ENCODE results near the gene JPH4. TPM values are rescaled to one million over a fixed set of nuclear protein-coding genes. Genes with fewer than 3 reads are reported as not detected.
"Not testable (repeated sequence)": the region's sequence is repeated elsewhere in the genome, so short reads cannot be mapped to it uniquely, and the experiment has no call there.

Gene JPH4
- total and polyA plus RNA-seq, 2 of the 8 experiments (the other 6 are each of a cell fraction or from before 2014, with no cell fraction given), result 23.9 to 46.7 TPM

DNA sequence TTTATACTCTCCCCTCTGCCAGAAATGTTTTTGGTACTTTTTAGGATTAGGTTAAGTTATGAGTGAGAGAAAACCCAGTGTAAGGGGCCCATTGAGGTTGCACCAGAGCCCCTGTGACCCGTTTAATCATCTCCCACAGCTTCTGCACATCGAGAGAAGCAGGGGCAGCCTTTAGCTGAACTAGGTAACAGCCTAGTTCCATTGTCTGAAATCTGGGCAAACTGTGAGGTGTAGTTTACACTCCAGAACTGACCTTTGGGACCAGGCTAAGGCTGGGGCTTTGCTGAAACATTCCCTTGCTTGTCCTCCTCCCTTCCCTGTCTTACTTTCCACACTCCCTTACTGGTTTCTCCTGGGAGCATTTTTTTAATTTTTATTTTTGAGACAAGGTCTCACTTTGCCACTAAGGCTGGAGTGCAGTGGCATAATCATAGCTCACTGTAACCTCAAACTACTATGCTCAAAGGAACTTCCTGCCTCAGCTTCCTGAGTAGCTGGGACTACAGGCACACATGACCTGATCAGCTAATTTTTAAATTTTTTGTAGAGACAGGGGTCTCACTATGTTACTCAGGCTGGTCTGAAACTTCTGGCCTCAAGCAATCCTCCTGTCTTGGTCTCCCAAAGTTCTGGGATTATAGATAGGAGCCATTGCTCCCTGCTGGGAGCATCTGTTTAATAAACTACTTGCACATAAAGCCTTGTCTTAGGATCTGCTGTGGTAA is 31.7 kb upstream of the JPH4 start (continued):
- TF ChIP-seq, protein P1, sequence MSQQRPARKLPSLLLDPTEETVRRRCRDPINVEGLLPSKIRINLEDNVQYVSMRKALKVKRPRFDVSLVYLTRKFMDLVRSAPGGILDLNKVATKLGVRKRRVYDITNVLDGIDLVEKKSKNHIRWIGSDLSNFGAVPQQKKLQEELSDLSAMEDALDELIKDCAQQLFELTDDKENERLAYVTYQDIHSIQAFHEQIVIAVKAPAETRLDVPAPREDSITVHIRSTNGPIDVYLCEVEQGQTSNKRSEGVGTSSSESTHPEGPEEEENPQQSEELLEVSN (IDR thresholded peaks at IDR 0.05), result no peak
- TF ChIP-seq, protein P2, sequence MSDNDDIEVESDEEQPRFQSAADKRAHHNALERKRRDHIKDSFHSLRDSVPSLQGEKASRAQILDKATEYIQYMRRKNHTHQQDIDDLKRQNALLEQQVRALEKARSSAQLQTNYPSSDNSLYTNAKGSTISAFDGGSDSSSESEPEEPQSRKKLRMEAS (IDR thresholded peaks at IDR 0.05), result no peak
- TF ChIP-seq SIRT6 (IDR thresholded peaks at IDR 0.05; ENCODE audit: low read length), result no peak

DNA sequence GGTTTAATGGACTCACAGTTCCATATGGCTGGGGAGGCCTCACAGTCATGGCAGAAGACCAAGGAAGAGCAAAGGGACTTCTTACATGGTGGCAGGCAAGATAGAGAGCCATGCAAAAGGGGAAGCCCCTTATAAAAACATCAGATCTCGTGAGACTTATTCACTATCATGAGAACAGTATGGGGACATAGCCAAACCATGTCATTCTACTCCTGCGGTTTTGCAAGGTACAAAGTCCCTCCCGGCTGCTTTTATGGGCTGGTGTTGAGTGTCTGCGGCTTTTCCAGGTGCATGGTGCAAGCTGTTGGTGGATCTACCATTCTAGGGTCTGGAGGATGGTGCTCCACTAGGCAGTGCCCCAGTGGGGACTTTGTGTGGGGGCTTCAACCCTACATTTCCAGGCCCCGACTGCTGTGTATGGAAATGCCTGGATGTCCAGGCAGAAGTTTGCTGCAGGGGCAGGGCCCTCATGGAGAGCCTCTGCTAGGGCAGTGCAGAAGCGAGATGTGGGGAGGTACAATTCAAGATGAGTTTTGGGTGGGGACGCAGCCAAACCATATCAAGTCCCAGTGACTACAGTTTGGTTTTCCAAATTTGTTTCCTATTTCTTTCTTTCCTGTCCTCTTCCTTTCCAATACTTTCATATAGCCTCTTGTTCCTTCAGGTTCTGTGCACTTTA is 31.0 kb upstream of the JPH4 start:
- H4K20me1 ChIP-seq (replicated peaks in 1 of 2; ENCODE audit: control insufficient read depth in 1 of 2, insufficient read depth in 2 of 2, low read length in 2 of 2); POLR2A ChIA-PET (ENCODE audit: partially characterized antibody); H3K4me1 ChIP-seq (replicated peaks in 1 of 4; ENCODE audit: control insufficient read depth in 3 of 4, insufficient read depth in 4 of 4, low read length in 3 of 4); H3K79me2 ChIP-seq (ENCODE audit: control insufficient read depth in 1 of 2, insufficient read depth in 2 of 2, low read length in 2 of 2); H3K4me2 ChIP-seq (ENCODE audit: insufficient read depth in 1 of 2, low read depth in 2 of 2, low read length in 2 of 2); H2BK12ac ChIP-seq (ENCODE audit: low read depth, low read length); H3K27ac ChIP-seq (ENCODE audit: low read depth, low read length); H2AK5ac ChIP-seq (ENCODE audit: low read depth, low read length); H3K27me3 ChIP-seq (replicated peaks in 1 of 4; ENCODE audit: control insufficient read depth in 3 of 4, extremely low read depth in 1 of 4, insufficient read depth in 3 of 4, low read length in 3 of 4); H2BK120ac ChIP-seq (replicated peaks; ENCODE audit: low read depth, low read length); H3K4me3 ChIP-seq (ENCODE audit: extremely low read depth in 1 of 4, insufficient read depth in 2 of 4, low read depth in 3 of 4, low read length in 4 of 4); H3K9ac ChIP-seq (replicated peaks in 1 of 4; ENCODE audit: extremely low read depth in 1 of 4, low read depth in 3 of 4, low read length in 3 of 4); H4K5ac ChIP-seq (ENCODE audit: insufficient read length, low read depth, low read length); FAIRE-seq; H3K14ac ChIP-seq (ENCODE audit: insufficient read length); H3K56ac ChIP-seq (replicated peaks; ENCODE audit: insufficient read length, low read depth, low read length); H3K23ac ChIP-seq (ENCODE audit: insufficient read length); H2BK15ac ChIP-seq (ENCODE audit: low read length); H3K36me3 ChIP-seq (ENCODE audit: control insufficient read depth in 2 of 4, insufficient read depth in 4 of 4, low read length in 3 of 4); H3K23me2 ChIP-seq (ENCODE audit: low read depth, low read length); DNase-seq (ENCODE audit: low read depth in 1 of 2, low spot score in 2 of 2); H3K18ac ChIP-seq (ENCODE audit: extremely low read depth, low read length); H3K79me1 ChIP-seq (ENCODE audit: low read depth, low read length); H2BK20ac ChIP-seq (ENCODE audit: low read length); H4K8ac ChIP-seq (ENCODE audit: extremely low read depth, insufficient read depth, low read length); H3K4ac ChIP-seq (replicated peaks; ENCODE audit: insufficient read length, low read depth, low read length); H3K9me3 ChIP-seq (ENCODE audit: insufficient read depth in 2 of 2, low read depth in 1 of 2, low read length in 1 of 2); H2AFZ ChIP-seq (ENCODE audit: low read length); H2BK5ac ChIP-seq (ENCODE audit: low read depth, low read length); H4K91ac ChIP-seq (replicated peaks; ENCODE audit: insufficient read length, low read length): not testable (repeated sequence)
- CTCF ChIA-PET (ENCODE audit: partially characterized antibody), result interaction anchor here (6.1 to 6.2 kb wide), 2 partner anchors 22 to 301 kb away, joined by 20 to 53 read pairs; no protein-coding TSS in a partner anchor
- WGBS, 2 experiments (ENCODE audit: extremely low coverage in 1 of 2, insufficient coverage in 1 of 2, insufficient read length in 1 of 2, insufficient replicate concordance in 2 of 2, low coverage in 1 of 2, low lambda C conversion rate in 2 of 2, missing lambda C conversion rate in 1 of 2), result 53% methylated on average over 7 of the region's 7 CpGs; no CpG with 5 or more reads in 1 of the 2 experiments

All from H1 (cell line).